ENCODE data around the gene KLF13.

Gene KLF13

DNA sequence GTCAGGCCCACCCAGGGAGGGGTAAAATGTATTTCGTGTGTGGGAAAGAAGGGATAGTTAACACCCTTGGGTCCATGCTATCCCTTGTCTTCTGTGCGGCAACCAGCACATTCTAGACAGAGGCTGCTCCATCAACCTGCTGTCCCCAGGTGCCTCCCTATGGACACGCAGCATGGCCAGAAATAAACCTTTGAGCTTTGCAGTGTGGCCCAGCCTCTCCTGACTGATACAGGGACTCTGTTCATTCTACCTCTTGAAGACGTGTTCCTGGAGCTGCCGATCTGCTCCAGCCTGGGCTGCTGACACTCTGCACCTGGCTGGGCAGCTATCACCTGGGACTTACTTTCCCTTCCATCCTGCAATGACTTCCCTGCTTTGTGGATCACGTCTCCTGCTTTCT lies 4.1 kb upstream of the KLF13 start:
- no peak overlapping the region for H3K27ac ChIP-seq (replicated peaks)
- H3K4me3 ChIP-seq (replicated peaks; ENCODE audit: insufficient read depth, low read length), result no peak overlapping the region
- TF ChIP-seq, protein P1, sequence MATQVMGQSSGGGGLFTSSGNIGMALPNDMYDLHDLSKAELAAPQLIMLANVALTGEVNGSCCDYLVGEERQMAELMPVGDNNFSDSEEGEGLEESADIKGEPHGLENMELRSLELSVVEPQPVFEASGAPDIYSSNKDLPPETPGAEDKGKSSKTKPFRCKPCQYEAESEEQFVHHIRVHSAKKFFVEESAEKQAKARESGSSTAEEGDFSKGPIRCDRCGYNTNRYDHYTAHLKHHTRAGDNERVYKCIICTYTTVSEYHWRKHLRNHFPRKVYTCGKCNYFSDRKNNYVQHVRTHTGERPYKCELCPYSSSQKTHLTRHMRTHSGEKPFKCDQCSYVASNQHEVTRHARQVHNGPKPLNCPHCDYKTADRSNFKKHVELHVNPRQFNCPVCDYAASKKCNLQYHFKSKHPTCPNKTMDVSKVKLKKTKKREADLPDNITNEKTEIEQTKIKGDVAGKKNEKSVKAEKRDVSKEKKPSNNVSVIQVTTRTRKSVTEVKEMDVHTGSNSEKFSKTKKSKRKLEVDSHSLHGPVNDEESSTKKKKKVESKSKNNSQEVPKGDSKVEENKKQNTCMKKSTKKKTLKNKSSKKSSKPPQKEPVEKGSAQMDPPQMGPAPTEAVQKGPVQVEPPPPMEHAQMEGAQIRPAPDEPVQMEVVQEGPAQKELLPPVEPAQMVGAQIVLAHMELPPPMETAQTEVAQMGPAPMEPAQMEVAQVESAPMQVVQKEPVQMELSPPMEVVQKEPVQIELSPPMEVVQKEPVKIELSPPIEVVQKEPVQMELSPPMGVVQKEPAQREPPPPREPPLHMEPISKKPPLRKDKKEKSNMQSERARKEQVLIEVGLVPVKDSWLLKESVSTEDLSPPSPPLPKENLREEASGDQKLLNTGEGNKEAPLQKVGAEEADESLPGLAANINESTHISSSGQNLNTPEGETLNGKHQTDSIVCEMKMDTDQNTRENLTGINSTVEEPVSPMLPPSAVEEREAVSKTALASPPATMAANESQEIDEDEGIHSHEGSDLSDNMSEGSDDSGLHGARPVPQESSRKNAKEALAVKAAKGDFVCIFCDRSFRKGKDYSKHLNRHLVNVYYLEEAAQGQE (IDR thresholded peaks at IDR 0.05; ENCODE audit: insufficient replicate concordance, low read depth), result no peak
- TF ChIP-seq GABPA (IDR thresholded peaks at IDR 0.05; ENCODE audit: low read depth) (no peak), POLR2AphosphoS5 (IDR thresholded peaks at IDR 0.05; ENCODE audit: low read depth) (no peak), SPI1 (IDR thresholded peaks at IDR 0.05; ENCODE audit: borderline replicate concordance, low read depth) (no peak)
- TF ChIP-seq, protein P2, sequence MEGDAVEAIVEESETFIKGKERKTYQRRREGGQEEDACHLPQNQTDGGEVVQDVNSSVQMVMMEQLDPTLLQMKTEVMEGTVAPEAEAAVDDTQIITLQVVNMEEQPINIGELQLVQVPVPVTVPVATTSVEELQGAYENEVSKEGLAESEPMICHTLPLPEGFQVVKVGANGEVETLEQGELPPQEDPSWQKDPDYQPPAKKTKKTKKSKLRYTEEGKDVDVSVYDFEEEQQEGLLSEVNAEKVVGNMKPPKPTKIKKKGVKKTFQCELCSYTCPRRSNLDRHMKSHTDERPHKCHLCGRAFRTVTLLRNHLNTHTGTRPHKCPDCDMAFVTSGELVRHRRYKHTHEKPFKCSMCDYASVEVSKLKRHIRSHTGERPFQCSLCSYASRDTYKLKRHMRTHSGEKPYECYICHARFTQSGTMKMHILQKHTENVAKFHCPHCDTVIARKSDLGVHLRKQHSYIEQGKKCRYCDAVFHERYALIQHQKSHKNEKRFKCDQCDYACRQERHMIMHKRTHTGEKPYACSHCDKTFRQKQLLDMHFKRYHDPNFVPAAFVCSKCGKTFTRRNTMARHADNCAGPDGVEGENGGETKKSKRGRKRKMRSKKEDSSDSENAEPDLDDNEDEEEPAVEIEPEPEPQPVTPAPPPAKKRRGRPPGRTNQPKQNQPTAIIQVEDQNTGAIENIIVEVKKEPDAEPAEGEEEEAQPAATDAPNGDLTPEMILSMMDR (IDR thresholded peaks at IDR 0.05; ENCODE audit: insufficient read depth, low read length), result no peak
- DNase-seq (ENCODE audit: low read depth in 1 of 2, low spot score in 1 of 2), result no peak
- no peaks in the 10 kb centered on the region for H3K27me3 ChIP-seq (ENCODE audit: insufficient read depth, poor library complexity, severe bottlenecking)

DNA sequence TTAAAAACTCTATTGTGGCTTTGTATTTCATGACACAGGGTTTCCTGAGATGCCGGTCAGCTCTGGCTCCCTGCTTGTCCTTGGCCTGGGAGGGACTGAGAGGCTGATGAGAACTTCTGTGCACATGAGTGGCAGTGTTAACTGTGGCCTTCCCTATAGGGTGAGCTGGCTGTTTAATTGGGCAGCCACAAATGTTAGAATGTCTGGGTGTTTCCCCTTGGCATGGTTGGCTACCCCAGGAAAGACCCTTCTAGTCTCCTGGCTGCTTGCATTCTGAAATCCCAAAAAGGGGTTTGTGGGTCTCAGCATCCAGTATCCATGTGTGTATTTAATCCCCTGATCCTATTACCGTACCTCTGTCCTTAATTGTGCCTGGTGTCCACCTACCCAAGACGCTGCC lies 3.0 kb upstream of the KLF13 start:
- Histone ChIP-seq H3K27me3 (ENCODE audit: insufficient read depth, poor library complexity, severe bottlenecking) (no peaks in the 10 kb centered on the region), H3K27ac (replicated peaks) (peak overlapping the region; percentile 91), H3K4me3 (replicated peaks; ENCODE audit: insufficient read depth, low read length) (no peak overlapping the region)
- TF ChIP-seq, protein P2 (IDR thresholded peaks at IDR 0.05; ENCODE audit: insufficient read depth, low read length), result no peak
- no peak for TF ChIP-seq GABPA (IDR thresholded peaks at IDR 0.05; ENCODE audit: low read depth)
- TF ChIP-seq SPI1 (IDR thresholded peaks at IDR 0.05; ENCODE audit: borderline replicate concordance, low read depth), result no peak
- no peak for DNase-seq (ENCODE audit: low read depth in 1 of 2, low spot score in 1 of 2)

DNA sequence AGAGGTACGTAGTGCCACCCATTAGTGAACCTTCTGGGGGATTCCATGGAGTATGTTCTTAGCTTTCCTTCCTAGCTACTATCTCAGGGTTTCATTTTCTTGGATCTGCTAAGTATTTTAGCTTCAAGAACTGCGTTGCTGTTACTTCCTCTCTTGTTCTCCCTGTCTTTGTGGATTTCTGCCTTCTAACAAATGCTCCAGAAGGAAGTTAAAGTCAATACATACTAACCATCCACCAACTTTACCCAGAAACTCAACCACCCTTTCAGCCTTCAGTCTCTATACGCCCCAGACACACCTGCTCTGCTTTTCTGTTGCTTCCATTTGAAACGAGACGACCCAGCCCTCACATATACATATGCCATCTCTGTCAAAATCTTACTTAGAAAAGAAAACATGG lies 2.4 kb upstream of the KLF13 start:
- H3K27ac ChIP-seq (replicated peaks), result peak overlapping the region; percentile 91
- DNase-seq (ENCODE audit: low read depth in 1 of 2, low spot score in 1 of 2), result peak in 1 of 2 experiments; percentile 40
- no peaks in the 10 kb centered on the region for H3K27me3 ChIP-seq (ENCODE audit: insufficient read depth, poor library complexity, severe bottlenecking)
- TF ChIP-seq POLR2AphosphoS5 (IDR thresholded peaks at IDR 0.05; ENCODE audit: low read depth), result no peak
- TF ChIP-seq SPI1 (IDR thresholded peaks at IDR 0.05; ENCODE audit: borderline replicate concordance, low read depth), result peak; percentile 83; the same call in 1 of the 2 replicates
- H3K4me3 ChIP-seq (replicated peaks; ENCODE audit: insufficient read depth, low read length), result no peak overlapping the region

DNA sequence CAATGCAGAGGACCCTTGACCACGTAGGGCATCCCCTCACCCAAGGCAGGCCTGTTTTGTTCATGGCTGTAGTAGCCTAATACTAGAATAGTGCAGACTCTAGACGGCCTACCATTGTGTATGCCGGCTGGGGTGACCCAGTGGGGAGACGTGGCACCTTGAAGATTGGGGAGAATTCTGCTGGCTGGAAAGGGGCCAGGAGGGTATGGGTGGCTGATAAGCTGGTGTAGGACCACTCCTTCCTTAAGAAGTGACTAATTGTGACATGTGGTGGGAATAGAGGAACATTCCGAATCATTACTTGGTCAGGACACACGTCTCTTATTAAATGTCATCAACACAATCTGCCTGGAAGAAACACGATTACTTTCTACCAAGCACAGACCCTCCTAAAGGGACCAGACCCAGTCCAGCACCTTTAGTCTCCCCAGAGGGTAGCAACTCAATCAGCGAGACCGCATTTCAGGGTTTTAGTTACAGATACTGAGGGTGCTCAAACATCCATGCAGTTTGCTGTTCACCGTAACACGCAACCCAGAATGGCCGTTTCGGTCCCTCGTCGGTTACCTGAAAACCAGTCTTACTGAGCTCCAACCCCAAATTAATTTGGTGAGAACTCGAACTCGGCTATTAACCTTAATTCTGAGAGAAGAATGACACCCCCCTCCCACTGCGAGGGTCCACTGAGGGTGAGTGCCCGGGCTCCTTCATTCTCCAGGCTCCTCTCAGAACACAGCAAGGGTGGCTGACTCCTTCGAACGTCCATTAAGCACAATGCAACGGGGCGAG lies 1.6 kb upstream of the KLF13 start:
- Histone ChIP-seq H3K27me3 (ENCODE audit: insufficient read depth, poor library complexity, severe bottlenecking) (no peaks in the 10 kb centered on the region), H3K4me3 (replicated peaks; ENCODE audit: insufficient read depth, low read length) (peak overlapping the region; percentile 70), H3K27ac (replicated peaks) (peak overlapping the region; percentile 91)
- TF ChIP-seq GABPA (IDR thresholded peaks at IDR 0.05; ENCODE audit: low read depth), result no peak
- TF ChIP-seq SPI1 (IDR thresholded peaks at IDR 0.05; ENCODE audit: borderline replicate concordance, low read depth), result no peak
- TF ChIP-seq, protein P1 (IDR thresholded peaks at IDR 0.05; ENCODE audit: insufficient replicate concordance, low read depth), result no peak
- TF ChIP-seq, protein P2 (IDR thresholded peaks at IDR 0.05; ENCODE audit: insufficient read depth, low read length), result no peak
- no peak for TF ChIP-seq POLR2AphosphoS5 (IDR thresholded peaks at IDR 0.05; ENCODE audit: low read depth)
- no peak for DNase-seq (ENCODE audit: low read depth in 1 of 2, low spot score in 1 of 2)

All from HL-60 (cell line).